Nephron (organoid): ENCODE data around the gene ZFP1.

Experiments used
- H3K27ac Mint-ChIP-seq, 3 experiments: 2 replicates each; pipeline ENCODE4 v1.8.0; 2020; ENCODE audit warnings: mixed read lengths in 3 of 3, mild to moderate bottlenecking in 2 of 3, moderate library complexity in 1 of 3
- H3K27me3 Mint-ChIP-seq: 2 replicates; pipeline ENCODE4 v1.8.0; 2021; ENCODE audit warnings: low read depth, mild to moderate bottlenecking, moderate library complexity, mixed read lengths
- H3K36me3 Mint-ChIP-seq: 2 replicates; pipeline ENCODE4 v1.8.0; 2020; ENCODE audit warnings: low read depth, mixed read lengths
- H3K4me1 Mint-ChIP-seq: 2 replicates; pipeline ENCODE4 v1.8.0; 2020; ENCODE audit warnings: mixed read lengths
- H3K4me3 Mint-ChIP-seq, 3 experiments: 2 replicates each; pipeline ENCODE4 v1.8.0; 2020; ENCODE audit warnings: mild to moderate bottlenecking in 3 of 3, mixed read lengths in 3 of 3, moderate library complexity in 2 of 3
- H3K9me3 Mint-ChIP-seq: 2 replicates; pipeline ENCODE4 v1.8.0; 2020; ENCODE audit warnings: mixed read lengths
- TF ChIP-seq, protein P1 (sequence below), 3 experiments: fragments of 200-600 bp; sonication (generic); IDR thresholded peaks; one replicate each; pipeline ENCODE4 v1.5.0; 2021; ENCODE audit warnings: antibody characterized with exemption in 3 of 3; ENCODE audit not compliant: unreplicated experiment in 3 of 3

ZFP1 gene

DNA sequence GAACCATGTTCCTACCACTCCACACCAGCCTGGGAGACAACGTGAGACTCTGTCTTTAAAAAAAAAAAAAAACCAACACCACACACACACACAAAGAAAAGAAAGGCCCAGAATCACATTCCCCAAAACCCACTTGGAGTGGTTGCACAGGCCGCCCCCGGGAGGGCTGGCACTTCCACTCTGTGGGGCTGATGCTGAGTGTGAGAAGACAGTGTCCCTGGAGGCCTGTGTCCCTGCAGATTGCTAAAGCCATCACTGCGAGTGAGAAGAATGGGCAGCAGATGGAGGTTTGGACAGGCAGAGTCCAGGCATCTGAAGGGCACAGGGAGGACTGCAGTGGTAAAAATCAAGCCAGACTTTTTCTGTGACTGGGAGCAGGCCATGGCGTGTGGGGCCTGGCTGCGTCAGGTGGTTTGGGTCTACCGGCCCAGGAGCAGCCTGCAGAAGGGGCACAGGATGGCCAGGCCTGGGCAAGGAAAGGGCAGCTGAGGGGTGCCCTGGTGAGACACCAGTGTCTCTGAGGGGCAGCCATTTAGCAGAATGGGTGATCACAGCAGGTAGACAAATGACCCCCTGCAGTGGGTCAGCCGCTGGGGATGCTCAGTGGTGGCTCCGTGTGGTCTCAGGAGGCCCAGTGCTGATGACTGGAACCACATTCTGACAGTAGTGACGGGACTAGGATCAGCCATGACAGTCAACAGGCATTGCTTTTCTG, 45.6 kb downstream of the ZFP1 start:
- no peak overlapping the region for H3K27ac Mint-ChIP-seq

DNA sequence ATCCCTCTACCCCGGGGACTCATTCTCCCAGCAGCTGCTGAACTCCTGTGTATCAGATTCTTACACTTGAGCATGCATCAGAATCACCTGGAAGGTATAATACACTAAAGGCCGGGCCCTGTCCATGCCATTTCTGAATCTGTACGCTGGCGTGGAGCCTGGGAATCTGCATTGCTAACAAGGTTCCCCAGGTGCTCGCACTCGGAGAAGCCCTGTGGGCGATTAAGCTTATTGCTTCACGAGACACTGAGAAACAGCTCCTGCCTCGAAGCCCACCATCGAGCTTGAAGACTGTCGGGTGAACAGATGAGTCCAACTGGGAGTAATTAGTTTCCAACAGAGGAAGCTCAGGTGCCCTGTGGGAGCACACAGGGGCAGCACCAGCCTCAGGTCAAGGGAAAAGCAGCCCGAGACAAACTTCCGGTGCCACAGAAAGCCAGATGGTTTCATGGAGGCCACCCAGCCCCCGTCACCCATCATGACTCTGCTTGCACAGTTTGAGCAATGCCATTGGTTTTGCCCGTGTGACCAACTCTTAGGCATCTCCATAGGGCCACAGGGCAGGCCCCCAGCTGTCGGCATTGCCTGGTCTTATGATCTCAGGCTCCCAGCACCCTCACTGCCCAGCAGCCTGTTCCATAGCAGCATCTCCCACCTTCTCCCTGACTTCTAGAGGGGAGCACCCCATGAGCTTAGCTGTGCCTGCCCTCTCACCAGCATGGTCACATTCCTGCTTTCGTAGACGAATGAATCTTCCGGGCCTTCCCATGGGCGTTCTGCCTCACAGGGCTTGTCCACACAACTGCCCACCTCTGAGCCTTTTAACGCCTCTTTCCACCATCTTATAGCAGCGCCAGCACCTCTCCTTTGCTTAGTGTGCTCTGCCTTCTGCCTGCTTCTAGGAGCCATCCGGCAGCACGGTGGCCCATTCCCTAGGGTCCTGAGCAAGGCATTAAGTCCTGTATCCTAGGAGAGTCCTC, 47.8 kb downstream of the ZFP1 start:
- no peaks in the 10 kb centered on the region for H3K36me3 Mint-ChIP-seq
- no peak overlapping the region for H3K27ac Mint-ChIP-seq
- no peaks in the 10 kb centered on the region for H3K9me3 Mint-ChIP-seq
- H3K4me1 Mint-ChIP-seq = no peaks in the 10 kb centered on the region
- TF ChIP-seq, protein P1, sequence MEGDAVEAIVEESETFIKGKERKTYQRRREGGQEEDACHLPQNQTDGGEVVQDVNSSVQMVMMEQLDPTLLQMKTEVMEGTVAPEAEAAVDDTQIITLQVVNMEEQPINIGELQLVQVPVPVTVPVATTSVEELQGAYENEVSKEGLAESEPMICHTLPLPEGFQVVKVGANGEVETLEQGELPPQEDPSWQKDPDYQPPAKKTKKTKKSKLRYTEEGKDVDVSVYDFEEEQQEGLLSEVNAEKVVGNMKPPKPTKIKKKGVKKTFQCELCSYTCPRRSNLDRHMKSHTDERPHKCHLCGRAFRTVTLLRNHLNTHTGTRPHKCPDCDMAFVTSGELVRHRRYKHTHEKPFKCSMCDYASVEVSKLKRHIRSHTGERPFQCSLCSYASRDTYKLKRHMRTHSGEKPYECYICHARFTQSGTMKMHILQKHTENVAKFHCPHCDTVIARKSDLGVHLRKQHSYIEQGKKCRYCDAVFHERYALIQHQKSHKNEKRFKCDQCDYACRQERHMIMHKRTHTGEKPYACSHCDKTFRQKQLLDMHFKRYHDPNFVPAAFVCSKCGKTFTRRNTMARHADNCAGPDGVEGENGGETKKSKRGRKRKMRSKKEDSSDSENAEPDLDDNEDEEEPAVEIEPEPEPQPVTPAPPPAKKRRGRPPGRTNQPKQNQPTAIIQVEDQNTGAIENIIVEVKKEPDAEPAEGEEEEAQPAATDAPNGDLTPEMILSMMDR (IDR thresholded peaks at IDR 0.05; ENCODE audit: unreplicated experiment in 3 of 3) = no peak
- H3K27me3 Mint-ChIP-seq = peaks cover 8% of the 10 kb centered on the region
- no peak overlapping the region for H3K4me3 Mint-ChIP-seq

More for the DNA sequence above, 45.6 kb downstream of the ZFP1 start:
- TF ChIP-seq, protein P1 (IDR thresholded peaks at IDR 0.05; ENCODE audit: unreplicated experiment in 3 of 3) = no peak
- Mint-ChIP-seq H3K9me3 (no peaks in the 10 kb centered on the region), H3K4me3 (no peak overlapping the region), H3K36me3 (no peaks in the 10 kb centered on the region), H3K27me3 (peaks cover 8% of the 10 kb centered on the region), H3K4me1 (no peaks in the 10 kb centered on the region)

DNA sequence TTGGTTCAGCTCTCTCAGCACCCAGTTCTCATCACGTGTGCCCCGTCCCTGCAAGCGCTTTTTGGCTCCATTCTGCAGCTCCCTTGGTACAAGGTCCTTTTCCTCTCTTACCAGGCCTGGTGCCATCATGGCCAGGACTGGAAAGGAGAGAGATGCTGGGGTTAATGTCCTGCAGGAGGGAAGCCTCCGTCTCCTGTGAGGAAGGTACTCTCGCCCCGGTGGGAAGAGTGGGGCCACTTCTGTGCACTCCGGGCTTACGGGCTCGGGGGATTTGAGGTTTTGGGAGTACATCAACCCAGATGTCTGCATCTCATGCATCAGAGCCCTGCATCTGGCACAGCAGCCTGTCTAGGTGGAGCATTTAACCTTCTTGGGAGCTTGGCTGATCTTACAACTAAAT, 48.5 kb downstream of the ZFP1 start:
- no peak overlapping the region for H3K4me3 Mint-ChIP-seq
- TF ChIP-seq, protein P1 (IDR thresholded peaks at IDR 0.05; ENCODE audit: unreplicated experiment in 3 of 3) = no peak
- peaks cover 8% of the 10 kb centered on the region for H3K27me3 Mint-ChIP-seq
- no peaks in the 10 kb centered on the region for H3K9me3 Mint-ChIP-seq
- H3K4me1 Mint-ChIP-seq = no peaks in the 10 kb centered on the region
- no peaks in the 10 kb centered on the region for H3K36me3 Mint-ChIP-seq
- no peak overlapping the region for H3K27ac Mint-ChIP-seq

DNA sequence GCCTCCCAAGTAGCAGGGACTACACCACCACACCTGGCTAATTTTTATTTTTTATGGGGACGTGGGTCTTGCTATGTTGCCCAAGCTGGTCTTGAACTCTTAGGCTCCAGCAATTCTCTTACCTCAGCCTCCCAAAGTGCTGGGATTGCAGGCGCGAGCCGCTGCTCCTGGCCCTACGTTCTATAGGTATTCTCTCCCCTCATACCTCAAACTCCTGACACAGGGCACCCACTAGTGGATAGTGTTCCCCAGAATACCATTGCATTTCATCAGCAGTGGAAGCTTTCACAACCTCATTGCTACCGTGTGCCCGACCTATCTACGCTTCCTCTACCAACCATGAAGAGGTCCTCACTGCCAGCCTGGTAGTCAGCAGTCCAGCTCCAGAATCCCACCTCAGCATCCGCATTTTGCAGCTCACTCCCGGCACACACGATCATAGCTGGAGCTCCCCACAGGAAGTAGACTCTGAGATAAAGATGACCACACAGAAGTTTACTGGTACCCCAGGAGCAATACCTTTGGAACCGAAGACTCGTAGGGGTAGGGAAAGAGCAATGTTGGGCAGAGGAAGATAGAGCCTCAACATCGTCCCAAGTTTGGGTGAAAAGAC, 49.3 kb downstream of the ZFP1 start:
- TF ChIP-seq, protein P1 (IDR thresholded peaks at IDR 0.05; ENCODE audit: unreplicated experiment in 3 of 3) = no peak
- Mint-ChIP-seq H3K4me3 (no peak overlapping the region), H3K27me3 (peaks cover 8% of the 10 kb centered on the region), H3K36me3 (no peaks in the 10 kb centered on the region), H3K9me3 (no peaks in the 10 kb centered on the region), H3K27ac (no peak overlapping the region), H3K4me1 (no peaks in the 10 kb centered on the region)

DNA sequence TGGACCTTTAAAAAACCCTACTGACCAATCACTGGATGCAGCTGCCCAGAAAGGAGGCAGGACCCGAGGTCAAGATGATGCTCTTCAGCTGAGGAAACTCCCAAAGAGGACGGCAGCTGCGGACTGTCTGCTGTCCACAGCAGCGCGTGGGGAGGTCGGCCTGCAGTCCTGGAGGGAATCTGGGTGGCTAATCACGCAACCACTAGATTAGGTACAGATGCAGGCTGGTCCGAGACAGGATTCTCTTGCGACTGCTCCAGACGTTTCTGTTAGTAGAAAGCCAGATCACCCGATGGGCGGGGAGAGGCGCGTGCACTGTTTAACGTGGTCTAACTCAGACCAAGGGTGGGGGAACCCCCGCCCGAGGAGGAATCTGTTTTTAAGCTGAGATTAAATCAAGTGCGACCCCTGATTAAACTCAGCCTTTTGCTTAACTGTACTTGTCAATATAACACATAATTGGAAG, 49.8 kb downstream of the ZFP1 start:
- Mint-ChIP-seq H3K27me3 (peaks cover 8% of the 10 kb centered on the region), H3K4me3 (no peak overlapping the region), H3K36me3 (no peaks in the 10 kb centered on the region), H3K27ac (no peak overlapping the region), H3K4me1 (no peaks in the 10 kb centered on the region), H3K9me3 (no peaks in the 10 kb centered on the region)
- TF ChIP-seq, protein P1 (IDR thresholded peaks at IDR 0.05; ENCODE audit: unreplicated experiment in 3 of 3) = no peak
